GM18502 (cell line): ENCODE data around the gene NET1.

Experiments
- ATAC-seq: cut with Tn5 transposase; IDR thresholded peaks from one replicate; pipeline ENCODE4 v1.9.1; 2021; ENCODE audit warnings: mild to moderate bottlenecking; ENCODE audit not compliant: unreplicated experiment, poor library complexity

NET1 gene

GRCh38 chr10:5441106-5441505 is 28.7 kb downstream of the NET1 start:
- no peak for ATAC-seq

DNA sequence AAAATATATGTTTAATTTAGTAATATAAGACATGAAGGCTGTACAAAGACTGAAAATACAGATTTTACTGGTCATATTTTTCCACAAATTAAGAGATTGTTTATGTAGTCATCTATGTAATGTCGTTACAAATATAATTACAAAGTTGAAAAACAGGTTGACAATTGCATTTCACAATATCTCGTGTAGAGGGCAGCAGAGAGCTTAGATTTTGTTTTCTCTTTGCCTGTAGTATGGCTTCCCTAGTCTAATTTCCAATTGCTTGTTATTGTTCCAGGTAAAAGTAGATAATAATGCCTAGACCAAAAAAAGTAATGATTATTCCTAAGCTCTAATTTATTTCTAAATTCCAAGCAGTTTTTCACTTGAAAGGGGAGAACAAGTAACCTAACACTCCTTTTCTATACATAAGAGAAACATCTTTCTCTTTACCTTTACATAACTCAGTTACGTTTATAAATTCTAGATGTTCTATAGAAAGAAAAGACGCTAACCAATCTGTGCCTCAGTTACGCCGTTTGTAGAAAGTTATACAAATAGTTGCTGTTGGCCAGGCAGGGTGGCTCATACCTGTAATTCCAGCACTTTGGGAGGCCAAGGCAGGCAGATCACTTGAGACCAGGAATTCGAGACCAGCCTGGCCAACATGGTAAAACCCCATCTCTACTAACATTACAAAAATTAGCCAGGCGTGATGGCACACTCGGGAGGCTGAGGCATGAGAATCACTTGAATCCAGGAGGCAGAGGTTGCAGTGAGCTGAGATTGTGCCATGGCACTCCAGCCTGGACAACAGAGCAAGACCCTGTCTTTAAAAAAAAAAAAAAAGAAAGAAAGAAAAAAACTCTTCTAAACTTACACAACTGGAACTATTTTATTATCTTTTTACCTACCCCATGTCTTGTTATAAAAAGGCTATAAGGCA is 30.0 kb downstream of the NET1 start:
- ATAC-seq, result no peak

- peak; percentile 22 for ATAC-seq
These were observed 30.6 kb downstream of the NET1 start for GRCh38 chr10:5442990-5443370.

- ATAC-seq, result peak; percentile 76
These were observed 31.1 kb downstream of the NET1 start for GRCh38 chr10:5443429-5443828.

DNA sequence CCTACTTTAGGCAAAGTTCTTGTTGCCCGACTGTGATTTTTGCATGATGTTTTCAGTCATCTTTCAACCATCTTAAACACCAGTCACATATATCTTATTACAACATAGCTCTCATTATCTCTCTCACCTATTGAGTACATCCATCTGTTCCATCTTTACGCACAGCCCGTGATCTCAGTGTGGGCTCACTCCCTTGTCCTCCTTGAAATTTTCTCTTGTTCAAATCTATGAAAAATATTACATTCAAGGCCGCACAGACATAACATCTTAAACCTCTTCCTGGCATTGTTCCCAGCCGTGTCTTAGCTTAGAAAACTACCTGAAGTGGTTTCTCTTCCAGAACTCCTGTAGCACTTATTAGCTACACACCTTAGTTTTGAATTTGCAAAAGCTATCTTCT is 32.6 kb downstream of the NET1 start:
- ATAC-seq, result no peak

DNA sequence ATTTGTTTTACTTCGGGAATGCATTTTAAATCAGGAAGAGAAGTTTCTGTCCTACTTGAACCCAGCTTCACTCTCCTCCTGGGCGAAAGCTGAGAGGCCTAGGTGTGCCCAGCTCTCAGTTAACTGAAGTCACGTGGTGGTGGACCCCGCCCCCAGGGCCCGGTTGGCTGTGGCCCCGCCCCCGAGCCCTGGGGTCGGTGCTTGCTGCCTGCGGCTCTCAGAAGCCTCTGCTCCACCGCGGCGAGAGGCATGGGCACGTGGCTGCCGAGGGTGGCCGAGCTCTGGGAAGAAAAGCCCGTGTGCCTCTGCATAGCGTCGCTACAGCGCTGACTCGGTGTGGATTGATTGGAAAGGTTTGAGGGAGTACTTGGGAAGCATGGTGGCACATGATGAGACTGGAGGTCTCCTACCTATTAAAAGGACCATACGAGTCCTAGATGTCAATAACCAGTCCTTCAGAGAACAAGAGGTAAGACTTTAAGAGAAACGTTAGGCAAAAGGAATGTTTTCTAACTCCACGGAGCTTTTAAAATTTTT is 34.1 kb downstream of the NET1 start:
- ATAC-seq, result peak; percentile 23

GRCh38 chr10:5447056-5447455 is 34.7 kb downstream of the NET1 start:
- no peak for ATAC-seq

GRCh38 chr10:5447611-5448071 is 35.3 kb downstream of the NET1 start:
- peak; percentile 62 for ATAC-seq

GRCh38 chr10:5448333-5449001 is 36.1 kb downstream of the NET1 start:
- no peak for ATAC-seq

DNA sequence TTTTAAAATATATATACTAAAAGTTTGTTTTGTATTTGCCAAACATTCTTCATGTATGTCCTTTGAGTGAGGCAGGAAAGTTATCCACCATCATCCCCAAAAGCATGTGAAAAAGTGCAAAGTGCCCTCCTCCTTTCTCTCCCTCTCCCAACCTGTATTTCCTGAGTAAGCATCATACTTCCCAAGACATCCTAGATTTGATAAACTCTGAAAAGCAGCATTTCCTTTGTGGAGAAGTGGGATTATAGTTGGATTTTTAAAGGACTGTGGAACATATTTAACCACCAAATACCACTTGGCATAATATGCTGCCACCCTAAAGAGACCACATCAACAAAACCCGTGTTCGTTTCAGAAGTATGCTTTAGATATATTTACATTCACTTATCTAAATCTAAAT is 36.9 kb downstream of the NET1 start:
- no peak for ATAC-seq

- ATAC-seq, result no peak
These were observed 37.5 kb downstream of the NET1 start for GRCh38 chr10:5449823-5450222.

GRCh38 chr10:5450605-5451384 is 38.4 kb downstream of the NET1 start:
- no peak for ATAC-seq

DNA sequence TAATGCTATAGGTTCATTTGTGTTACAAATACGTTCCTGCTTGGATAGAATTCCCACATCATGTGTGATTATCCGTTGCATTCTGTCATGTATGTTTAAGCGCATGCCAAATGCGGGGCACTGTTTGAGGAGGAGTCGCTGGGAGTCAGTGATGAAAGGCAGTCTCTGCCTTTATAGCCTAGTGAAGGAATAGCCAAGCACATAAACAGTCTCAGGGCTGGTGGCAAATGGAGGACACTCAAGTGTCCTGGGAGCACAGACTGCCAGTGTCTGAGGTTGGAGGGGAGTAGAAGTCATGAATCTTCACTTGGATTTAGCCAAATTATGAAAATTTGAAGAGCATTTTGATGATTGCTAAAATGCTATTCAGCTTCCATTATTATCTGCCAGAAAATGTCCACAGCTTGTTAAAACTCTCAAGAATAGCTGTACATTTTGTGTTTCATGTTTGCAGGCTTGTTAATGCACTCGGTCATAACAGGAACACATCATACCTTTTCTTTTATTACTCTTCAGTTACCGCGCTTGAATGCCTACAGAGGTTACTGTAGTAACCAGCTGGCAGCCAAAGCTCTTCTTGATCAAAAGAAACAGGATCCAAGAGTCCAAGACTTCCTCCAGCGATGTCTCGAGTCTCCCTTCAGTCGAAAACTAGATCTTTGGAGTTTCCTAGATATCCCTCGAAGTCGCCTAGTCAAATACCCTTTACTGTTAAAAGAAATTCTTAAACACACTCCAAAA is 41.6 kb downstream of the NET1 start:
- ATAC-seq, result no peak

DNA sequence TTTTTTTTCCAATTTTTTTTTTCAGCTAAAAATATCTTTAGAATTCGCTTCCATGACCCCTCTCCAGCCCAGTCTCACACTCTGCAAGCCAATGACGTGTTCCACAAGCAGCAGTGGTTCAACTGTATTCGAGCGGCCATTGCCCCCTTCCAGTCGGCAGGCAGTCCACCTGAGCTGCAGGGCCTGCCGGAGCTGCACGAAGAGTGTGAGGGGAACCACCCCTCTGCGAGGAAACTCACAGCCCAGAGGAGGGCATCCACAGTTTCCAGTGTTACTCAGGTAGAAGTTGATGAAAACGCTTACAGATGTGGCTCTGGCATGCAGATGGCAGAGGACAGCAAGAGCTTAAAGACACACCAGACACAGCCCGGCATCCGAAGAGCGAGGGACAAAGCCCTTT is 44.2 kb downstream of the NET1 start:
- ATAC-seq, result no peak

DNA sequence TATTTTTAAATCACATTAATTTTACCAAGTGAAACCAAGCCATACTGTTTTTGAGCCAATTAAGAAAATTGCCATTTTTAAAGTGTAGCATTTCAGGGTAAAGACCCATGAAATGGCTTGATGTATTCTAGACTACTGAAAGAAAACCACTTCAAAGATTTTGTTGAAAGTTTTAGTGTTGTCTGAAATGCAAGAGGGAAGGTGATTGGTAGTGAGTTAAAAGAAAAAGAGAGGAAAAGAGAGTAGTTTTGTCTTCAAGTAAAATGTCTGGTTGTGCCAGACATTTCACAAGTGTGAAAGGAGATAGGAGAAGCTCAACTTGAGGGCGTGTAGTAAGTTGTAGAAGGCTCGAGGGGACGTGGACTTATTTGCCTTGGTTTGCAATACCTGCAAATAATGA is 45.4 kb downstream of the NET1 start:
- ATAC-seq, result no peak

DNA sequence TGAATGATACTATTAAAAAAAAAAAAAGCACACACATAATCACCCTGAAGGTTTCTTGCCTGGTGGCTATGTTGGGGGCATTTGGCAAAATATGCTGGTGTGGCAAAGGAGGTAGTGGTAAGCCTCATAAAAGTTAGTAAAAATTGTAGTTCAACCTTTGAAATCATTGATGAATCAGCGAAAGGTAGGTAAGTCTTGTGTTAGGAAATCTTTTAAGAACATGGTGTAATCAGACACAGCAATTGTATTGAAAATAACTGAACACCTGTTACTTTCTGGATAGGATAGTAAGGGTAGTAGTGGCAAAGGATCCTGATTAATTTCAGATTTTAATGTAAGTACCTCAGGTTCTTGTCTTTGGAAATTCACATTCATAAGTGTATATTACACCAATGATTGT is 46.1 kb downstream of the NET1 start:
- ATAC-seq, result no peak

- no peak for ATAC-seq
These were observed 46.8 kb downstream of the NET1 start for GRCh38 chr10:5458949-5459747.

DNA sequence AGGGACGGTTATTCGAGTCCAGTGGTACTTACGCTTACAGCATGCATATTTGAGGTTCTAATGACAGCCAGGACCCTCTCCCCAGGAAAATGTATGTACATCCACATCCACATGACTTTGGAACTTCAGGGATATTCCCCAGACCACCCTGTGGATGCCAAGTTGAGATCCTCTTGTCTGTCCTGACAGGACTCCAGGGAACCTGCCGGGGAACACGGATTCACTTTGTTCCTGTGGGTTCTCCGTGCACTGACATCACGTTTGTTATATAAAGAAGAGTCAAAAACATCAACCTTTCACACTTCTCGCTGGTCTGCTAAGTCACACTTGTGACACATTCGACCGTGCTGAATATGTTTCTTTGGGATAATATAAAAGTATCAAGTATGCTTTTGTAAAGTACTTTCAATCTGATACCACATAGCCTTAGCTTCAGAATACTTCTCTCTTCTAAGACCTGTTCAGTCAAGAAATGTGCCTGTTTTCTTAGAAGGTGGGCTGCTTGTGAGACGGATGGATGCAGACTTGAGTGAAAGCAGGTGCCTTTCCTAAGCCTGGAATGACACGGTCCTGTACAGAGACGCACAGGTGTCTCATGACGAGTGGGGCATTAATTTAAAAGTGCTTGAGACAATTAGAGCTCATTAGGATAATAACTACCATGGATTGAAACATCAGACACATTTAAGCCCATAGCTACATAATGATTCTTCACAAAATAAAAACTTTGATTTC is 48.3 kb downstream of the NET1 start:
- ATAC-seq, result no peak

- no peak for ATAC-seq
These were observed 48.8 kb downstream of the NET1 start for GRCh38 chr10:5461203-5461588.
